PC-9 (cell line): ENCODE data around the gene ABCA5. TPM values are rescaled to one million over a fixed set of nuclear protein-coding genes. Genes with fewer than 3 reads are reported as not detected.

Source experiments
- BruUV-seq: library from RNA; stranded (reverse); fragments of 400-500 nt; replicated peaks from 2 replicates; lab custom pipeline; 2021; lab: Mats Ljungman, UMichigan
- CTCF ChIA-PET: fragments of 300-600 bp; sonication (Branson Sonifier 250); formaldehyde crosslinking; loops from one replicate; lab custom pipeline; 2022; ENCODE audit warnings: antibody characterized with exemption; lab: Charles Lee
- POLR2A ChIA-PET: fragments of 300-600 bp; sonication (Branson Sonifier 250); formaldehyde crosslinking; loops from one replicate; lab custom pipeline; 2022; ENCODE audit warnings: antibody characterized with exemption; ENCODE audit not compliant: unreplicated experiment; lab: Charles Lee
- DNase-seq, 2 experiments: peaks; one replicate each; pipeline versions ENCODE4 v3.0.0 to v3.0.0-alpha.2; 2015 to 2022; ENCODE audit warnings: mixed read lengths in 1 of 2
- H2AFZ ChIP-seq: fragments of 200-600 bp; sonication (generic); 2 replicates; pipeline ENCODE4 v1.8.1; 2017; ENCODE audit warnings: antibody characterized with exemption
- H3F3A ChIP-seq: fragments of 200-600 bp; sonication (generic); 2 replicates; pipeline ENCODE4 v1.8.1; 2017; ENCODE audit warnings: antibody characterized with exemption, mild to moderate bottlenecking, low read depth; ENCODE audit not compliant: insufficient read depth
- H3K27ac ChIP-seq: fragments of 200-600 bp; sonication (generic); 2 replicates; pipeline ENCODE4 v1.6.1; 2016; ENCODE audit warnings: mixed run types
- H3K27me3 ChIP-seq: fragments of 200-600 bp; sonication (generic); 2 replicates; pipeline ENCODE4 v1.6.1; 2016; ENCODE audit warnings: low read depth, mixed run types; ENCODE audit not compliant: insufficient read depth
- H3K36me3 ChIP-seq: fragments of 200-600 bp; sonication (generic); 2 replicates; pipeline ENCODE4 v1.6.1; 2016; ENCODE audit warnings: low read depth, mixed run types
- H3K4me1 ChIP-seq: fragments of 200-600 bp; sonication (generic); replicated peaks from 2 replicates; pipeline ENCODE4 v1.6.1; 2016; ENCODE audit warnings: mixed run types; ENCODE audit not compliant: insufficient read depth
- H3K4me2 ChIP-seq: fragments of 200-600 bp; sonication (generic); 2 replicates; pipeline ENCODE4 v1.6.1; 2017; ENCODE audit warnings: mixed run types
- H3K4me3 ChIP-seq: fragments of 200-600 bp; sonication (generic); 2 replicates; pipeline ENCODE4 v1.6.1; 2016; ENCODE audit warnings: mixed run types
- H3K79me2 ChIP-seq: fragments of 200-600 bp; sonication (generic); 2 replicates; pipeline ENCODE4 v1.6.1; 2017; ENCODE audit warnings: low read depth, mixed run types
- H3K9me2 ChIP-seq: fragments of 200-600 bp; sonication (generic); 2 replicates; pipeline ENCODE4 v1.8.1; 2017; ENCODE audit warnings: mild to moderate bottlenecking; ENCODE audit not compliant: insufficient read depth
- H3K9me3 ChIP-seq: fragments of 200-600 bp; sonication (generic); 2 replicates; pipeline ENCODE4 v1.8.1; 2016; ENCODE audit warnings: low read depth; ENCODE audit not compliant: insufficient read depth
- H4K20me1 ChIP-seq: fragments of 200-600 bp; sonication (generic); 2 replicates; pipeline ENCODE4 v1.8.1; 2017; ENCODE audit not compliant: insufficient read depth
- EZH2 ChIP-seq: fragments of 200-600 bp; sonication (generic); IDR thresholded peaks from 2 replicates; pipeline ENCODE4 v1.8.0; 2017; ENCODE audit warnings: antibody characterized with exemption, low read depth
- intact Hi-C: fragments of 100-400 bp; cut with micrococcal nuclease; formaldehyde crosslinking; loops from one replicate; pipeline ENCODE4 v1.10.0; 2022; ENCODE audit not compliant: unreplicated experiment
- total RNA-seq: library from RNA; stranded (reverse); gene quantifications from 2 replicates; pipeline ENCODE4 v1.2.3, GENCODE V29; 2021
- TF ChIP-seq, protein P1 (sequence below): fragments of 200-600 bp; sonication (generic); conservative IDR thresholded peaks from 2 replicates; pipeline ENCODE4 v1.6.1; 2017; ENCODE audit warnings: mixed run types, antibody characterized with exemption, mild to moderate bottlenecking, moderate library complexity

ABCA5 gene
- total RNA-seq, 1 experiment from 2014 or later, result 3.8 TPM

DNA sequence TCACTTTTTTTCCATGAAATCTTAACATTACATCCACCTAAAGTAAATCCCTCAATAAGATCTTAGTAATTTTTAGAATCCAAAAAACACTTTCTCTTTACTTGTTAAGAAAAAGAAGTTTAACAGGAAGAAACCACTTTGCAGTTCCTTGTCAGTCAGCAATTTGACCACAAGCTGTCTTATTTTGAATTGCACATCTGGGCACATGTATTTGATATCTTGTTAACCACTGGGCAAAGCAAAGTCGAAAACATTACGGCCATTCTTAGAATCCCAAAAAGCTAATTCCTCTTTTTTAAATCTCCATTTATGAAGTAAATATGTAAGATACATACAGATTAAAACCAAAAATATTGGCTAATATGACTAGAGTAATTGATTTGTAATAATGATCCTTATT is 99.4 kb downstream of the ABCA5 start:
- H2AFZ ChIP-seq, result no peak overlapping the region
- H3K27me3 ChIP-seq, result no peaks in the 10 kb centered on the region
- no peaks in the 10 kb centered on the region for H3K36me3 ChIP-seq
- no peaks in the 10 kb centered on the region for H3K79me2 ChIP-seq
- no peak overlapping the region for H3K4me2 ChIP-seq
- DNase-seq, result no peak
- POLR2A ChIA-PET, result no interaction called here
- H3K4me1 ChIP-seq, result no peaks in the 10 kb centered on the region
- intact Hi-C loops, result no loop called here
- 0 out of 2 replicates have a peak, but pooled peaks cover 5% of the 10 kb centered on the region for H3K9me2 ChIP-seq
- CTCF ChIA-PET, result interaction anchor here (0.6 kb wide), 1 partner anchor 459 kb away, joined by 3 read pairs; no protein-coding TSS in a partner anchor
- no peaks in the 10 kb centered on the region for H4K20me1 ChIP-seq
- no TSS peak for BruUV-seq
- H3K27ac ChIP-seq, result no peak overlapping the region
- no peaks in the 10 kb centered on the region for H3K9me3 ChIP-seq
- no peaks in the 10 kb centered on the region for H3F3A ChIP-seq
- TF ChIP-seq EZH2, result no peak
- TF ChIP-seq, protein P1, sequence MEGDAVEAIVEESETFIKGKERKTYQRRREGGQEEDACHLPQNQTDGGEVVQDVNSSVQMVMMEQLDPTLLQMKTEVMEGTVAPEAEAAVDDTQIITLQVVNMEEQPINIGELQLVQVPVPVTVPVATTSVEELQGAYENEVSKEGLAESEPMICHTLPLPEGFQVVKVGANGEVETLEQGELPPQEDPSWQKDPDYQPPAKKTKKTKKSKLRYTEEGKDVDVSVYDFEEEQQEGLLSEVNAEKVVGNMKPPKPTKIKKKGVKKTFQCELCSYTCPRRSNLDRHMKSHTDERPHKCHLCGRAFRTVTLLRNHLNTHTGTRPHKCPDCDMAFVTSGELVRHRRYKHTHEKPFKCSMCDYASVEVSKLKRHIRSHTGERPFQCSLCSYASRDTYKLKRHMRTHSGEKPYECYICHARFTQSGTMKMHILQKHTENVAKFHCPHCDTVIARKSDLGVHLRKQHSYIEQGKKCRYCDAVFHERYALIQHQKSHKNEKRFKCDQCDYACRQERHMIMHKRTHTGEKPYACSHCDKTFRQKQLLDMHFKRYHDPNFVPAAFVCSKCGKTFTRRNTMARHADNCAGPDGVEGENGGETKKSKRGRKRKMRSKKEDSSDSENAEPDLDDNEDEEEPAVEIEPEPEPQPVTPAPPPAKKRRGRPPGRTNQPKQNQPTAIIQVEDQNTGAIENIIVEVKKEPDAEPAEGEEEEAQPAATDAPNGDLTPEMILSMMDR, result no peak
- H3K4me3 ChIP-seq, result no peak overlapping the region

GRCh38 chr17:69223809-69224208 is 103.1 kb downstream of the ABCA5 start:
- no TSS peak for BruUV-seq
- CTCF ChIA-PET, result no interaction called here

GRCh38 chr17:69222707-69223258 is 104.2 kb downstream of the ABCA5 start:
- ChIA-PET CTCF (no interaction called here), POLR2A (no interaction called here)
- no peak overlapping the region for H3K27ac ChIP-seq
- H4K20me1 ChIP-seq, result no peaks in the 10 kb centered on the region
- no peaks in the 10 kb centered on the region for H3K4me1 ChIP-seq
- BruUV-seq, result no TSS peak
- no peaks in the 10 kb centered on the region for H3K36me3 ChIP-seq
- H3K4me2 ChIP-seq, result no peak overlapping the region
- intact Hi-C loops, result no loop called here
- H3K9me2 ChIP-seq, result 0 out of 2 replicates have a peak, but pooled peaks cover 7% of the 10 kb centered on the region
- no peak overlapping the region for H2AFZ ChIP-seq
- H3F3A ChIP-seq, result no peaks in the 10 kb centered on the region
- H3K4me3 ChIP-seq, result no peak overlapping the region
- no peaks in the 10 kb centered on the region for H3K79me2 ChIP-seq
- H3K27me3 ChIP-seq, result no peaks in the 10 kb centered on the region
- TF ChIP-seq EZH2, result no peak
- DNase-seq, result no peak
- no peaks in the 10 kb centered on the region for H3K9me3 ChIP-seq

More at GRCh38 chr17:69223809-69224208, 103.1 kb downstream of the ABCA5 start:
- Histone ChIP-seq H3K79me2 (no peaks in the 10 kb centered on the region), H3K27ac (no peak overlapping the region), H2AFZ (no peak overlapping the region), H3K9me2 (0 out of 2 replicates have a peak, but pooled peaks cover 7% of the 10 kb centered on the region), H3K36me3 (no peaks in the 10 kb centered on the region), H3K9me3 (no peaks in the 10 kb centered on the region), H3K4me3 (no peak overlapping the region), H3K4me1 (no peaks in the 10 kb centered on the region), H3K4me2 (no peak overlapping the region), H3K27me3 (no peaks in the 10 kb centered on the region), H4K20me1 (no peaks in the 10 kb centered on the region), H3F3A (no peaks in the 10 kb centered on the region)
- POLR2A ChIA-PET, result no interaction called here
- intact Hi-C loops, result no loop called here
- no peak for TF ChIP-seq EZH2
- TF ChIP-seq, protein P1, result no peak
- no peak for DNase-seq

GRCh38 chr17:69220098-69220497 is 106.8 kb downstream of the ABCA5 start:
- Histone ChIP-seq H4K20me1 (no peaks in the 10 kb centered on the region), H3K9me3 (no peaks in the 10 kb centered on the region), H3K4me1 (no peaks in the 10 kb centered on the region), H3K27me3 (no peaks in the 10 kb centered on the region), H3F3A (no peaks in the 10 kb centered on the region), H3K36me3 (no peaks in the 10 kb centered on the region), H3K27ac (no peak overlapping the region), H3K79me2 (no peaks in the 10 kb centered on the region), H3K4me3 (no peak overlapping the region), H3K4me2 (no peak overlapping the region), H3K9me2 (0 out of 2 replicates have a peak, but pooled peaks cover 3% of the 10 kb centered on the region), H2AFZ (no peak overlapping the region)
- ChIA-PET POLR2A (no interaction called here), CTCF (no interaction called here)
- no TSS peak for BruUV-seq
- intact Hi-C loops, result no loop called here
- no peak for DNase-seq
- TF ChIP-seq EZH2, result no peak
- TF ChIP-seq, protein P1, result no peak
